KBM-7 (cell line): ENCODE data around the gene VRK3.
A peak's percentile ranks its signal among the peaks of the same experiment; 100 is the strongest.
"Not testable (repeated sequence)": the region's sequence is repeated elsewhere in the genome, so short reads cannot be mapped to it uniquely, and the experiment has no call there.

ENCODE experiments used
- DNase-seq: peaks from one replicate; pipeline ENCODE4 v3.0.0-alpha.2; 2015
- in situ Hi-C: fragments of 300-500 bp; cut with MboI; formaldehyde crosslinking; loops from 2 replicates; pipeline ENCODE4 v1.14.3; 2020; ENCODE audit warnings: low sequenced_read_pairs, low pct_unique_long_range_greater_than_20kb, mixed read lengths

The VRK3 gene, protein sequence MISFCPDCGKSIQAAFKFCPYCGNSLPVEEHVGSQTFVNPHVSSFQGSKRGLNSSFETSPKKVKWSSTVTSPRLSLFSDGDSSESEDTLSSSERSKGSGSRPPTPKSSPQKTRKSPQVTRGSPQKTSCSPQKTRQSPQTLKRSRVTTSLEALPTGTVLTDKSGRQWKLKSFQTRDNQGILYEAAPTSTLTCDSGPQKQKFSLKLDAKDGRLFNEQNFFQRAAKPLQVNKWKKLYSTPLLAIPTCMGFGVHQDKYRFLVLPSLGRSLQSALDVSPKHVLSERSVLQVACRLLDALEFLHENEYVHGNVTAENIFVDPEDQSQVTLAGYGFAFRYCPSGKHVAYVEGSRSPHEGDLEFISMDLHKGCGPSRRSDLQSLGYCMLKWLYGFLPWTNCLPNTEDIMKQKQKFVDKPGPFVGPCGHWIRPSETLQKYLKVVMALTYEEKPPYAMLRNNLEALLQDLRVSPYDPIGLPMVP

DNA sequence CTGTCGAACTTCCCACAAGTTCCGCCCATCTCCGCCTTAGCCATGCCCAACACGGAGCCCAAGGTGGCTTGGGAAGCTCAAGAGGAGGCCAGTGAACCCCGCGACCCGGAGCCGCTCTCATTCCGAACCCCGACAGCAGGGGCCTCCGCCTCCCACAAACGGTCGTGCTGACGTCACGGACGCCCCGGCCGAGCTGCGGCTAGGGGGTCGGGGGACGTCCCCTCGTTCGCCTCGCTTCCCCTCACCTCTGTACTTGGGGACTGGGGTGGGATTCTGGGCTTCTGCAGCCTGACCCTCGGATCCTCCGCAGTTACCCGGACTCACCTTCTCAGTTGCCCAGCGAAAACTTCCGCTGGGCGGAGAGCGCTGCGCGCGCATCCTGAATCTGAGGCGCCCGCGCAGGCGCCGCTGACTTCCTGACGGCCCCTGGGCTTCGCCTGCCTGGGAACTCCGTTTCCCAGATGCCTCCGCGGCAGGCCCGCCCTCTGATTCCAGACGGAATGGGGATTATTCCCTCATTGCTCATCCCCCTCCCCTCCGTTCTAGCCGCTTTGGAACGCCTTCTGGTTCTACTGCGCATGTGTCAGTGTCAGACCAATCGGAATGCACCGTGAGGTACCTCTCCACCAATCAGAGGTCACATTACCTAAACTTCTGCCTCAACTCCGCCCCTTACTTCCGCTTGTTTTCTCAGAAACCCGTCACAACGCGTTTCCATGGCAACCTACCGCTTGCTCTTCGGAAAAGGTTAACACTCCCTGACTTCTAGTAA is at the start of gene VRK3:
Gene VRK3 (minus strand): TSS at position 351 of the 772 bp plus-strand sequence. CDS start 9,210 bp downstream, outside the sequence.
- in situ Hi-C loops, result no loop called here
- peak; percentile 100 for DNase-seq

DNA sequence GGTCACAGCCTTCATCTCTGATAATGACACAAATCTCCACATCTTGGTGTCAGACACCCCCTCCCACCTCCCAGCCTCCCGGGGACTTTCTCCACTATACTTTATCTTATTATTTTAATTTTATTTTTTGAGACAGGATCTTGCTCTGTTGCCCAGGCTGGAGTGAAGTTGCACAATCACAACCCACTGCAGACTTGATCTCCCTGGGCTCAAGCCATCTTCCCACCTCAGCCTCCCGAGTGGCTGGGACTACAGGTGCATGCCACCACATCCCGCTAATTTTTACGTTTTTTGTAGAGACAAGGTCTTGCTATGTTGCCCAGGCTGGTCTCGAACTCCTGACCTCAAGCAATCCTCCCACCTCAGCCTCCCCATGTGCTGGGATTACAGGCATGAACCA is 43.2 kb upstream of the VRK3 start:
- in situ Hi-C loops, DNase-seq: not testable (repeated sequence)

DNA sequence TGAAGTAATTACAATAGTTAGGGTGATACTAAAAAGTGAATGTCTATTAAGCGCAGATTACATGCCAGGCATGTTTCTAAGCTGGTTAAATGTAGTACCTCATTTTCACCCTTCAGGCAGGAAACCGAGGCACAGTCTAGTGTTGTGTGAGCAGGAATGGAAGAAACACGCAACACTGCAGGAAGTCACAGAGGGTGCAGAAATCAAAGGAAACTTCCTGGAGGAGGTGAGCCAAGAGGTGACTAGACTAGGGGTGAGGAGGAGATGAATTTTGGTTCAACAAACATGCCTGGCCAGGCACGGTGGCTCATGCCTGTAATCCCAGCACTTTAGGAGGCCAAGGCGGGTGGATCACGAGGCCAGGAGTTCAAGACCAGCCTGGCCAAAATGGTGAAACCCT is 42.4 kb upstream of the VRK3 start:
- in situ Hi-C loops, result no loop called here
- DNase-seq, result no peak

DNA sequence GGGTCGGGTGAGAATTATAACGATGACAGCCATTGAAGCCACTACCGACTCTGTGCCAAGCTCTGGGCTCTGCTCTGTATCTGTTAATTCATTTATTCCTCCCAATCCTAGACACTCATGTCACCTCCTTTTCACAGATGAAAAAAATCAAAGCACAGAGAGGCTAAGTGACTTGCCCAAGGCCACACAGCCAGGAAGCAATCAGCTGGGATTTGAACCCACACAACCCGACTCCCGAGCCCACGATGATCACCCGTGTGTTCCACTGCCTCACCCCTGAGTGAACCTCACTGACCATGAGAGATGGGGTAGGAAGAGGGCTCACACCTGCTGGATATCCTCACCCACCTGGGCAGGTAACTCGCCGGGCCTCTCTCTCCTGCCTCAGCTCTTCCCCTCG is 40.8 kb upstream of the VRK3 start:
- in situ Hi-C loops, result no loop called here

DNA sequence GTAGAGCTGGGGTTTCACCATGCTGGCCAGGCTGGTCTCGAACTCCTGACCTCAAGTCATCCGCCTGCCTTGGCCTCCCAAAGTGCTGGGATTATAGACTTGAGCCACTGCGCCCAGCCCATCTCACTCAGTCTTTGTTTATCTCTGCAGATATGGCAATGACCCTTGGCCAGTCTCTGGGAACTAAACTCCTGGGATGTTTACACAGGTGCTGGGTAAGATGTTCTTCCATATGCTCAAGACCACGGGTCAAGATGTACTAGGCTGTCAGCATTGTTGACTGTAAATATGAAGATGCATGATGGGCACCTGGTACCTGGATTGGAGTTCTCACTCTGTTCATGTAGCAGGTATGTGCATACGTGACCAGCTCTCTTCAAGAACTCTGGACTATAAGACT is 36.5 kb upstream of the VRK3 start:
- in situ Hi-C loops, result no loop called here
- DNase-seq, result no peak

More for the DNA sequence above, 40.8 kb upstream of the VRK3 start:
- DNase-seq, result no peak

DNA sequence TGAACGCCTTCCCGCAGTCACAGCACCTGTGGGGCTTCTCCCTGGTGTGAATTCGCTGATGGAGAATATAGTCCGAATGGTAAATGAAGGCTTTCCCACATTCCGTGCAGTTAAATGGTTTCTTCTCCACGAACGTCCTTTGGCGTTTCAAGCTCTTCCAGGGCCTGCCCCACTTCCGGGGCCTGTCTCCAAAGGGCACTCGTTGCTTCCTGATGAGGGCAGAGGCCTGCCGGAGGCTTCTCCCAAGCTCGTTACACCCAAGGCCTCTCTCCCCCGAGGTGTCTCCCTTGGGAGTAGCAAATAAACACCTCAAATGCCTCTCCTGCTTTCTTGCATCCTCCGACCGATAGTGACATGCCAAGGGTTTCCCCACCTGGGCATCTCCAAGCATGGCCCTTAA is 34.9 kb upstream of the VRK3 start:
- no peak for DNase-seq
- in situ Hi-C loops, result no loop called here

DNA sequence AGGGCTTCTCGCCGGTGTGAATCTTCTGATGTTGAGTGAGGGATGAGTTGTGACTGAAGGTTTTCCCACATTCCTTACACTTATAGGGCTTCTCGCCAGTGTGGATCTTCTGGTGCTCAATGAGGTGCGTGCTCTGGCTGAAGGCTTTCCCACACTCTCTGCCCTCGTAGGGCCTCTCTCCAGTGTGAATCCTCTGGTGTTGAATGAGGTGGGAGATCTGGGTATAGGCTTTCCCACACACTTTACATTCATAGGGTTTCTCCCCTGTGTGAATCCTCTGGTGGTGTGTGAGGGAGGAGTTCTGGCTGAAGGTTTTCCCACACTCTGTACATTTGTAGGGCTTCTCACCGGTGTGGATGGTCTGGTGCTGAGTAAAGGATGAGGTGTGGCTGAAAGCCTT is 33.9 kb upstream of the VRK3 start:
- DNase-seq, result no peak
- in situ Hi-C loops, result no loop called here

DNA sequence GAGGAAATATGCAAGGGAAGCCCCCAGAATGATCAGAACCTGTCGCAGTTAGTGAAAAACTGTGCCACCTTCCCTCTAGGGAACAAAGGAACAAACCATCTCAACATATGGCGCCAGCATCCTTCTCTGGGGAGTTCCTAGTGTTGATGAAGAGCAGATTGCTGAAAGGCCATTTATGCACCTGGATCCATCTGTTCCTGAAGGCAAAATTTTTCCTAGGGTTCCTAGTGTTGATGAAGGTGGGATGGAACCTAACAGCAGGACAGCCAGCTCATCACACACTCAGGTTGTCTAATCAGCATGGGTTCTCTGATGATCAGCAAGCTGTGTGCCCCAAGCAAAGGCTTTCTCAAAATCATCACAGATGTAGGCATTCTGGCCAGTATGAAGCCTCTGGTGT is 33.3 kb upstream of the VRK3 start:
- no peak for DNase-seq
- in situ Hi-C loops, result no loop called here

DNA sequence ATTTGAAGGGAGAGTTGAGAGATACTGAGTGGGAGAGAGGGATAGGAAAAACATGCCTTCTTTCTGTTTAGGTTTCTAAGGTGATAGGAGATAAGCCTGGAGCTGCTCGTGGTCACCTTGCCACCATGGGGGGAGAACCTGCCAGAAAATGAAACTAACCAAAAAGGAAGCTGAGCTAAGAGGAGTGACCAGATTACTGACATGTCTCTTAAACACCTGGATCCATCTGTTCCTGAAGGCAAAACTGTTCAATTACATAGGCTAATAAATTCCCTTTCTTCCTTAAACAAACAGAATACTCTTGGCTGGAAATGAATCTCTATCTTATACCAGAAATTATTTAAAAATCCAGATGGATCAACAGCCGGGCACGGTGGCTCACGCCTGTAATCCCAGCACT is 27.9 kb upstream of the VRK3 start:
- in situ Hi-C loops, result no loop called here
- DNase-seq, result no peak

DNA sequence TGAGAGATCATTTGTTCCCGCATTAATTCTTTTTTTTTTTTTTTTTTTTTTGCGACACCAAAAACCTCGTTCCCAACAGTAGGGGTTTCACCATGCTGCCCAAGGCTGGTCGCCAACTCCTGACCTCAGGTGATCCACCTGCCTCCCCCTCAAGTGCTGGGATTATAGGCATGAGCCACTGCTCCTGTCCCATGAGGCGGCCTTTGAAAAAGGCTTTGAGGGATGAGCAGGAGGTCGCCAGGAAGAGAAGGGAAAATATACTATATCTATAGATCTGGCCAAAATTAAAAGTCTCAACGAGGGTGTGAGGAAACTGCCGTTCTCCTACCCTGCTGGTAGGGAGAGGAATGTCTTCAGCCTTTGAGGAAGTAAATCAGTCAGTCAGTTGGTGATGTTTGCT is 26.8 kb upstream of the VRK3 start:
- peak; percentile 33 for DNase-seq
- in situ Hi-C loops, result no loop called here

DNA sequence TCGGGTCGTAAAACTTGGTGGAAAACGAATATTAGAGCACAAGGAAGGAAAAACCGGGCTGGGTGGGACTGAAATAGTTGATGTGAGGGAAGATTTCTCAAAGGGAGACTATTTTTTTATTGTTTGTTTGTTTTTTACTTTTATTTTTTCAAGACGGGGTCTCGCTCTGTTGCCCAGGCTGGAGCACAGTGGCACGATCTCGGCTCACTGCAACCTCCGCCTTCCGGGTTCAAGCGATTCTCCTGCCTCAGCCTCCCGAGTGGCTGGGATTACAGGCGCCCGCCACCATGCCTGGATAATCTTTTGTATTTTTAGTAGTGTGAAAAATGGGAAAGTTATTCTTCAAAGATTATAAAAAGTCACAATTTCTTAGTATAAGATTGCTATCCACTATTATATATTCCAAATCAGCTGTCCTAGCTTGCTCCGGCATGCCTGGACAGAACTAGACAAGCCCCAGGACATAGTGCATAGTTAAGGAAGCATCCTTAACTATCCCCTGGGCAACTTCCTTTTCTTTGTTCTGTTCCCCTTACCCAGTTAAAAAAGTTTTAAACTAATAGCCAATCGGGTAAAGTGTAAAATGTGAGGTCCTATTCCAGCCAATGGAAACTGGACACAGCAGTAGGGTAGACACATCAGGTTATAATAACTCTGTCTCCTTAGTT is 26.2 kb upstream of the VRK3 start:
- in situ Hi-C loops, result not testable (repeated sequence)
- DNase-seq, result peak; percentile 59

DNA sequence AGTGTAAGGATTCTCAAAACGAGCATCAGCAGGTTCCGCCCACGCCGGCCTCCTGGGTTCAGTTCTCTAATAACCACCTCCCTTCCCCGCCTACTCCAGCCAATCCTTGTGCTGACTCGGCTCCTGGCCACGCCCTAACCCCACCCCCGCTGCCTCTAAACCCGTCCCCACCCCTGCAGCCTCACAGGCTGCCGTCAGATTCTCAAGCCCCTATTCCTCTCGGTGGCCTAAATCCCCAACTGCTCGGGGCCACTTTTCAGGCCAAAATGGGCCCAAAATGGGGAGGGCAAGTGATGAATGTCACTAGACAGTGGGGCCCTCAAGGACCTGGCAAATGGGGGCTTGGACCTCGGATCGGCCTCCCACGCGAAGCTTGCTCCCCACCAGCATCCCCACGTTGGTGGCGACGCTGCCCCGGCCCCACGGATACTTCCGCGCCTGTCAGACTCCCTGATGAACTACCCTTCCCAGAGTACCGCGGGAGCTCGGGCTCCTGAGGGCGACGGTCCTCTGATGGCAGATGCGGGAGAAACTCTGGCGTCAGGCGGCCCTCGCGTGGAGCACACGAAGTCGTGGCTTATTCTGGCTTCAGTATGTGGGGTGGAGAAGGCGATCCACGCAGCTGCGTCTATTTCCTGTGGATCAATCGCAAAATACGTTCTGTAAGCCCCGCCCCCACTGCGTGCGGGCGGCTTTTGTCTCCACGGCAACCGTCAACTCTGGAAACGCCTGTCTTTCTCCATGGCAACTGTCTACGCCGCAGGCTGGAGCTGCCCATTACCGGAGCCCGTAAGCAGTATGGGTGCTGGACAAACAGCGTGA is 25.4 kb upstream of the VRK3 start:
- in situ Hi-C loops, result no loop called here
- DNase-seq, result peak; percentile 84

DNA sequence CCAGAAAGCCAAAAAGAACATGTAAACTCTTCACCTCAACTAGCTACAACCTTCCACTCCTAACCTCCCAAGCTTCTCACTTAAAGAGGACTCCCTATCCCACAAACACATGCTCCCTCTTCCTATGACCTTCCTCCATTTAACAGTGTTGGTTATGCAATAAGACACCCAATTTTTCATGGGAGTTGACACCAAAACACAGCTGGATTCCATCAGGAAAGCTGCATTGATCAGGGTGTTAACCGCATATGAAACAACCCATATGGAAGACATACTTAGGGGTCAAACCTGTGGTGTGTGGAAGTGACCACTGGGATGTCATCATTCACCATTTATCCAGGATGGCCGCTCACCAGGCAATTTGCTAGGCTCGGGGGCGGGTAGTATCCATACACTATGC is 22.5 kb upstream of the VRK3 start:
- in situ Hi-C loops, result no loop called here
- no peak for DNase-seq

DNA sequence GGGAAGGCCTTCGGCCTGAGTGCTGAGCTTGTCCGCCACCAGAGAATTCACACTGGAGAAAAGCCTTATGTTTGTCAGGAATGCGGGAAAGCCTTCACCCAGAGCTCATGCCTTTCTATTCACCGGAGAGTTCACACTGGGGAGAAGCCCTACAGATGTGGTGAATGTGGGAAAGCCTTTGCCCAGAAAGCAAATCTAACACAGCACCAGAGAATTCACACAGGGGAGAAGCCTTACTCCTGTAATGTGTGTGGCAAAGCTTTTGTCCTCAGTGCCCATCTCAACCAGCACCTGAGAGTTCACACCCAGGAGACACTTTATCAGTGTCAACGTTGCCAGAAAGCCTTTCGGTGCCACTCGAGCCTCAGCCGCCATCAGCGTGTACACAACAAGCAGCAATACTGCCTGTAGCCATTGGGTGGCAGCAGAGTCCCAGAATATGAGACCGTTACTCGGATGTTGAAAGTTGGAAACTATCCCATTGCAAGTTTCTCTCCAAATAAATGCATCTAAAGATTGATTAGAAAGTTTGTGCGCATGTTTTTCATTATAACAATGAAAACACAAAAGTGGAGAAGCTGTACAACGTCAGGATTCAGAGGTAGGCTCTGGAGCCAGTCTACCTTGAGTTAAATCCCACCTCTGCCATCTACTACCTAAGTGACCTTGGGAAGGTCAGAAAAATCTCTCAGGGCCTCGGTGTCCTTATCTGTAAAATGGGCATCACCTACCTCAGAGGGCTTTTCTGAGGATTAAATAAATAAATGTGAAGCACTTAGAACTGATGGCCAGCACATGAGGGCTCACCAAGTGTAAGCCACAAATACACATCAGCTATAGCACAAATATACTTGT is 21.7 kb upstream of the VRK3 start:
- in situ Hi-C loops, result no loop called here
- DNase-seq, result peak; percentile 43

DNA sequence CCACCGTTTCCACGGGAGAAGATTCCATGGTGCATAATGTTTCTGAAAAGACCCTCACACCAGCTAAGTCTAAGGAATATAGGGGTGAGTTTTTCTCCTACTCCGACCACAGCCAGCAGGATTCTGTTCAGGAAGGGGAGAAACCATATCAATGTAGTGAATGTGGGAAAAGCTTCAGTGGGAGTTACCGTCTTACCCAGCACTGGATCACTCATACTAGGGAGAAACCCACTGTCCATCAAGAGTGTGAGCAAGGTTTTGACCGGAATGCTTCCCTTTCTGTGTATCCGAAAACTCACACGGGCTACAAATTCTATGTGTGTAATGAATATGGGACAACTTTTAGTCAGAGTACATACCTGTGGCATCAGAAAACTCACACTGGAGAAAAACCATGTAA is 19.8 kb upstream of the VRK3 start:
- no peak for DNase-seq
- in situ Hi-C loops, result no loop called here

DNA sequence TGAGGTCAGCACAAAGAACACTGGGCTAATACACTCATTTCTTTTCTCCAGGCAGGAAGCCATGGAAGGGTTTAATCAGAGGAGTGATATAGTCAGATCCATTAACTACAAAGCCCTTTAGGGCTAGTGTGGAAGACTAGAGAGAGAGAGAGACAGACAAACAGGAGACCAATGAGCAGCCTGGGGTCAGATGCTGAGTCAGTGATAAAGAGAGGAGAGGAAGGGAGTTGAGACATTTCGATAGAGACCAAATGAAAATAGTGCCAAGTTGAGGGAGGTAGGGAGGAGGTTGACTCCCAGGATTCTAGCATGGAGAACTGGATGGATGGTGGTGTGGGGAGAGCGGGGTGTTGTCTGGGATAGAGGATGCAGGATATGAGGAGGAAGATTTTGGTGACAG is 18.8 kb upstream of the VRK3 start:
- in situ Hi-C loops, result no loop called here
- DNase-seq, result no peak

DNA sequence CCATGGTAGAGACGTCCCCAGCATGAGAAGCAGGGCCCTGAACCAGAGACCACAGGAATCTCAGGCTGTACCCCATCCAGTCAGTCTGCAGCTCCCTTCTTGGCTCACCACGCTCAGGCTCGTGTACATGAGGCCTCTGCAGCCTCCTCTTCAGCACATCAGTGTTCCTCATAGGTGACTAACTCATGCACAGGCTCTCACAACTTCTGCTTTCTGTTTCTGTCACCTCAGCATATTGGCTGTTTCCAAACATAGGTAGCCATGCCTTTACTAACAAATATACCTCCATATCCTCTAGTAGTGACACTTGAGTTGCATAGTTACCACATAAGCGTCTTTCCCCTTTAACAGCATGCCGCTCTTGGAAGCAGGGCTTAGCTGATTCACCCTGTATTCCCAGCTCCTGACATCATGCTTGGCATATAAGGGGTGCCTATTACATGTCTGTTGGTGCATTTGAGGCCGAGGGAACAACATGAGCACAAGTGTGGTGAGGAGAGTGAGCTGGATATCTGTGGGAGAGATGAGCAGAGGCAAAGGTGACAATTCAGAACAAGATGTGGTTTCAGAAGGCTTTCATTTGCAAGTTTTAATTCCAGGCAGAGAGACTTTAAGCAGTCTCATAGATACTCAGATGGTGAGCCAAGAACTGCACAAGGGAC is 17.3 kb upstream of the VRK3 start:
- in situ Hi-C loops, result no loop called here

DNA sequence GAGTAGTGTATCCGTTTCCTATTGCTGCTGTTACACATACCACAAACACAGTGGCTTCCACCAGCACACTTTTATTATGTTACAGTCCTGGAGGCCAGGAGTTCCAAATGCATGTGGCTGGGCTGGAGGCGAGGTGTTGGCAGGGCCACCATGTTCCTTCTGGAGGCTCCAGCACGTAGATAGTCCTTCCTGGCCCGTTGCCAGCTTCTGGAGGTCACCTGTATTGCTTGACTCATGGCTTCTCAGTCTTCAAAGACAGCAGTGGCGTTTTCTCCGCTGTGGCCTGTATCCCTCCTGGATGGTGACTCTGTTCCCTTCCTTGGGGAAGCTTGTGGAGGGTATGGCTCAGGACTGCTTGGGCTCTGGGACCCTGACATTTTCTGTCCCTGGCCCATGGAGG is 15.8 kb upstream of the VRK3 start:
- in situ Hi-C loops, result no loop called here

More for the DNA sequence above, 17.3 kb upstream of the VRK3 start:
- no peak for DNase-seq

More for the DNA sequence above, 15.8 kb upstream of the VRK3 start:
- DNase-seq, result no peak
